PC-3 (cell line): ENCODE measurements around the gene MKKS.

ENCODE experiments used
- CTCF ChIP-seq: fragments of 300-600 bp; sonication (generic); conservative IDR thresholded peaks from 2 replicates; pipeline ENCODE4 v1.5.1; 2017; ENCODE audit warnings: antibody characterized with exemption, low read depth, mild to moderate bottlenecking, low read length
- EZH2 ChIP-seq: fragments of 300-600 bp; sonication (generic); IDR thresholded peaks from one replicate; pipeline ENCODE4 v1.6.1; 2017; ENCODE audit warnings: antibody characterized with exemption, mild to moderate bottlenecking, low read length; ENCODE audit not compliant: unreplicated experiment

- TF ChIP-seq CTCF (no peak), EZH2 (no peak)
These were observed 10.3 kb downstream of the MKKS start for GRCh38 chr20:10423735-10424134.
